Left ventricle myocardium inferior (tissue), 1 donor: Measurements from ENCODE around the gene MICAL3. TPM values are rescaled to one million over a fixed set of nuclear protein-coding genes. Genes with fewer than 3 reads are reported as not detected.
A peak's percentile ranks its signal among the peaks of the same experiment; 100 is the strongest.

Experiments
- DNase-seq: peaks from one replicate; pipeline ENCODE4 v3.0.0-alpha.2; 2020
- H3K27ac ChIP-seq: fragments of 200-600 bp; replicated peaks from 2 replicates; pipeline ENCODE4 v1.8.0; 2021
- H3K27me3 ChIP-seq: fragments of 200-600 bp; 2 replicates; pipeline ENCODE4 v1.8.0; 2021; ENCODE audit warnings: low read depth
- H3K36me3 ChIP-seq: fragments of 200-600 bp; 2 replicates; pipeline ENCODE4 v1.8.0; 2021
- H3K4me1 ChIP-seq: fragments of 200-600 bp; 2 replicates; pipeline ENCODE4 v1.8.0; 2021
- H3K4me3 ChIP-seq: fragments of 200-600 bp; 2 replicates; pipeline ENCODE4 v1.8.0; 2021; ENCODE audit warnings: mild to moderate bottlenecking, moderate library complexity
- H3K9me3 ChIP-seq: fragments of 200-600 bp; replicated peaks from 2 replicates; pipeline ENCODE4 v1.8.0; 2021
- CTCF ChIP-seq: fragments of 200-600 bp; IDR thresholded peaks from 2 replicates; pipeline ENCODE4 v1.8.0; 2021; ENCODE audit warnings: antibody characterized with exemption, mild to moderate bottlenecking, borderline replicate concordance
- intact Hi-C: fragments of 100-400 bp; cut with micrococcal nuclease; formaldehyde crosslinking; loops from one replicate; pipeline ENCODE4 v1.11.0; 2022
- total RNA-seq: library from RNA; stranded (reverse); fragmentation: NEBNext Ultra II Directional; extraction: Animal tissue kit (Norgen Biotek cat#: 25700); gene quantifications from one replicate; pipeline ENCODE4 v1.2.1, GENCODE V29; 2021
- donor health status: DM: no; HTN: yes; CAD: no; lungs with severe emphysema.

Gene MICAL3
- total RNA-seq, 1 donor from 2014 or later = 92.5 TPM

GRCh38 chr22:17803609-17804270 is 220.6 kb downstream of the MICAL3 start:
- no peaks in the 10 kb centered on the region for H3K27me3 ChIP-seq
- intact Hi-C loops = no loop called here
- peaks cover 27% of the 10 kb centered on the region for H3K4me1 ChIP-seq
- no peak for DNase-seq
- no peak for TF ChIP-seq CTCF
- no peak overlapping the region for H3K4me3 ChIP-seq
- no peak overlapping the region for H3K27ac ChIP-seq
- H3K36me3 ChIP-seq = peaks cover 58% of the 10 kb centered on the region
- H3K9me3 ChIP-seq = no peaks in the 10 kb centered on the region

- H3K4me1 ChIP-seq = peaks cover 18% of the 10 kb centered on the region
- peak overlapping the region; percentile 23 for H3K27ac ChIP-seq
- no peak for TF ChIP-seq CTCF
- H3K9me3 ChIP-seq = no peaks in the 10 kb centered on the region
- peaks cover 49% of the 10 kb centered on the region for H3K36me3 ChIP-seq
- intact Hi-C loops = no loop called here
- no peak for DNase-seq
- H3K27me3 ChIP-seq = no peaks in the 10 kb centered on the region
- no peak overlapping the region for H3K4me3 ChIP-seq
Measured at GRCh38 chr22:17802822-17803221, 221.5 kb downstream of the MICAL3 start.

- intact Hi-C loops = no loop called here
- H3K4me3 ChIP-seq = no peak overlapping the region
- H3K27me3 ChIP-seq = no peaks in the 10 kb centered on the region
- no peak overlapping the region for H3K27ac ChIP-seq
- peaks cover 47% of the 10 kb centered on the region for H3K36me3 ChIP-seq
- TF ChIP-seq CTCF = no peak
- H3K9me3 ChIP-seq = no peaks in the 10 kb centered on the region
- no peak for DNase-seq
- H3K4me1 ChIP-seq = peaks cover 14% of the 10 kb centered on the region
Measured at GRCh38 chr22:17802411-17802810, 221.9 kb downstream of the MICAL3 start.

- H3K4me1 ChIP-seq = peaks cover 14% of the 10 kb centered on the region
- no peak for DNase-seq
- no peak for TF ChIP-seq CTCF
- H3K9me3 ChIP-seq = no peaks in the 10 kb centered on the region
- H3K27ac ChIP-seq = no peak overlapping the region
- no peak overlapping the region for H3K4me3 ChIP-seq
- no peaks in the 10 kb centered on the region for H3K27me3 ChIP-seq
- intact Hi-C loops = no loop called here
- peaks cover 12% of the 10 kb centered on the region for H3K36me3 ChIP-seq
Measured at GRCh38 chr22:17797721-17798559, 226.4 kb downstream of the MICAL3 start.

GRCh38 chr22:17796695-17797094 is 227.7 kb downstream of the MICAL3 start:
- no peak for DNase-seq
- H3K9me3 ChIP-seq = no peaks in the 10 kb centered on the region
- no peak for TF ChIP-seq CTCF
- H3K4me3 ChIP-seq = no peak overlapping the region
- no peak overlapping the region for H3K27ac ChIP-seq
- intact Hi-C loops = no loop called here
- H3K36me3 ChIP-seq = peaks cover 15% of the 10 kb centered on the region
- H3K4me1 ChIP-seq = peaks cover 15% of the 10 kb centered on the region
- no peaks in the 10 kb centered on the region for H3K27me3 ChIP-seq
